ENCODE results near the gene PPP1R8.

DNA sequence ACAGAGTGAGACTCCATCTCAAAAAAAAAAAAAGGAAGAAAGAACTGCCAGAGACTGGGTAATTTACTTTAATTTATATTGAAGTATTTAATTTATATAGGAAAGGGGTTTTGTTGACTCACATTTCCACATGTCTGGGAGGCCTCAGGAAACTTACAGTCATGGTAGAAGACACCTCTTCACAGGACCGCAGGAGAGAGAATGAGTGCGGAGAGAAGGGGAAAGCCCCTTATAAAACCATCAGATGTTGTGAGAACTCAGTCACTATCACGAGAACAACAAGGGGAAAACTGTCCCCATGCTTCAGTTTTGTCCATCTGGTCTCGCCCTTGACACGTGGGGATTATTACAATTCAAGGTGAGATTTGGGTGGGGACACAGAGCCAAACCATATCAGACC lies 25.8 kb upstream of the PPP1R8 start:
- TF ChIP-seq CTCF (IDR thresholded peaks at IDR 0.05) = no peak
- TF ChIP-seq POLR2A (IDR thresholded peaks at IDR 0.05) = no peak

All from adrenal gland (tissue), 5 donors.